Measurements from ENCODE around the gene HECTD1.

GRCh38 chr14:31194095-31194494 is 13.5 kb downstream of the HECTD1 start:
- no peak for TF ChIP-seq CTCF (IDR thresholded peaks at IDR 0.05; ENCODE audit: low read length)
- TF ChIP-seq EZH2 (optimal IDR thresholded peaks at IDR 0.05; ENCODE audit: low read depth, low read length), result no peak
- TF ChIP-seq EZH2phosphoT487 (IDR thresholded peaks at IDR 0.05; ENCODE audit: low read length), result no peak

Data from MM.1S (cell line).